Fibroblast of mammary gland (primary cell): Measurements from ENCODE around the gene TSPEAR.

Experiments
- DNase-seq: peaks from one replicate; pipeline ENCODE4 v3.0.0-alpha.2; 2010; ENCODE audit warnings: low read depth
- H3K4me3 ChIP-seq: 2 replicates; pipeline ENCODE4 v1.5.1; 2011; ENCODE audit warnings: low read depth, mild to moderate bottlenecking, low read length, moderate library complexity; ENCODE audit not compliant: control insufficient read depth
- CTCF ChIP-seq: conservative IDR thresholded peaks from 2 replicates; pipeline ENCODE4 v1.5.1; 2011; ENCODE audit warnings: low read depth, low read length, inconsistent platforms; ENCODE audit not compliant: control insufficient read depth, insufficient read depth

The TSPEAR gene

DNA sequence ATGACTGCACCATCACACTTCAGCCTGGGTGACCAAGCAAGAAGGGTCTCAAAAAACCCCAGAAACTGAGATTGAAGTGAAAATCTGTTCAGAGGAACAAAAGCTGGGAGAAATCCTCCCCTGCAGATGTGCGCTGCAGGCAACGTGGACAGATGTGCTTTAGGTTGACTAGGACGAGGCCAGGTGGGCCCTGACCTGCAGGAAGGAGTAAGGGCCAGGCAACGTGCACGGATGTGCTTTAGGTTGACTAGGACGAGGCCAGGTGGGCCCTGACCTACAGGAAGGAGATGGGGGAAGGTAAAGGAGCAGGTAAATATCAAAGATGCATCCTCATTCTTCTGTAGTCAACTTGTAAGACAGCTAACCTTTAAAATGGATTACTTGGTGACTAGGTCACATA lies 26.9 kb downstream of the TSPEAR start:
- no peak overlapping the region for H3K4me3 ChIP-seq
- DNase-seq: no peak
- no peak for TF ChIP-seq CTCF

DNA sequence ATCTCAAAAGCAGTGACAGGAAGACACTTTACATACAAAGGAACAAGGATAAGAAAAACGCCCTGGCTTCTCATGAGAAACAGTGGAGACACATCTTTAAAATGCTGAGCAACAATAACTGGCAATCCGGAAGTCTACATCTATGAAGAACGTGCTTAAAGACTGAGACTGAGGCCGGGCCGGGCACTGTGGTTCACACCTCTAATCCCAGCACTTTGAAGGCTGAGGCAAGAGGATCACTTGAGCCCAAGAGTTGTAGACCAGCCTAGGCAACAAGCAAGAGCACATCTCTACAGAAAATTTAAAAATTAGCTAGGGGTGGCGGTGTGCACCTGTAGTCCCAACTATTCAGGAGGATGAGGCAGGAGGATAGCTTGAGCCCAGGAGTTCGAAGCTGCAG lies 27.3 kb downstream of the TSPEAR start:
- DNase-seq: no peak
- TF ChIP-seq CTCF: no peak

GRCh38 chr21:44682580-44683151 lies 28.7 kb downstream of the TSPEAR start:
- no peak for TF ChIP-seq CTCF
- DNase-seq: no peak
- H3K4me3 ChIP-seq: no peak overlapping the region

More for the DNA sequence above, 27.3 kb downstream of the TSPEAR start:
- no peak overlapping the region for H3K4me3 ChIP-seq

DNA sequence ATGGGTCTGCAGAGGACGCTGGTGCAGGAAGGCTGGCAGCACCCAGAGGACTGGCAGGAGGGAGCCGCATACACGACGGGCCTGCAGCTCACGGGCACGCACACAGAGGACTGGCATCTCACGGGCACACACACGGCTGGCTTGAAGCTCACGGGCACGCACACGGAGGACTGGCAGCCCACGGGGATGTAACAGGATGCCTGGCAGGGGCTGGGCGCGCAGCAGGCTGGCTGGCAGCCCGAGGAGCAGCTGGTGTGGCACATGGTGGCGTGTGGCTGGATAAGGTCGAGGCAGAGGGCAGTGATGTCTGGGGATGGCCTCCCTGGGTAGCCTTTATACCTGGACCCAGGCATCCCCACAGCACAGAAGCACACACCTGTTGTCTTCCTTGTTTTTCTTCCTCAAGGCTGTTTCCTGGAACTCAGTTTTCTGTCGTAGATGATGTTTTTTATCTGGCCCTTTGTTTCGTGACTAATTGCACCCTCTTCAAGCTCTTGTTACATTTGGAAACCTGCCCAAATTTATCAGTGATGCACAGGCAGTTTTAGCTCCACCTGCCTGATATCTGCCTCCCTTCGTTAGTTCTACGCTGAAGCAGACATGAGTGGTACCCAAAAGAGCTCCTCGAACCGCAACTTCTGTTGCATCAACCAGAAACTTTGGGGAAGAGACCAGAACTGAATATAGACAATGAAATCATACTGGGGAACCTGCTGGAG lies 29.4 kb downstream of the TSPEAR start, which contains the start of gene KRTAP12-1:
Gene KRTAP12-1, minus strand, starts transcription at position 303 of the 719 bp plus-strand sequence. Its CDS starts 40 bp downstream, at position 263.
- DNase-seq: no peak
- TF ChIP-seq CTCF: no peak
- no peak within 1 kb of the TSS for H3K4me3 ChIP-seq

DNA sequence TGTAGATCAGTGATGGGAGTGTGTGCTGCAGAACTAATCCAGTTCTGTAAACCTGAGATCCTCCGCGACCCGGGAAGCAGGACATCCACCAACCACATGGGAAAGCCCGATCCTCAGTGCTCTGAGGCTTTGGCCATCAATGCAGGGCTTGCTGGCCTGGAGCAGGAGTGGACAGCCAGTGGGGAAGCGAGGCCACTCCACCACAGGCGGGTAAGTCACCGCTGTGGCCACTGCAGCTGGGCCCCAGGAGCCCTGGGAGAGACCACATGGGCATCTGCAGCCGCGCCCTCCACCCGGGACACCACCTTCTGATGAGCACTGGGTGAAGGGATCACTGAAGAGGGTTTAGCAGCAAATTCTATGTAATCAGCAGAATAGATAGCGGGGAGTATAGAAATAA lies 30.2 kb downstream of the TSPEAR start:
- TF ChIP-seq CTCF: no peak
- DNase-seq: no peak
- H3K4me3 ChIP-seq: no peak overlapping the region

DNA sequence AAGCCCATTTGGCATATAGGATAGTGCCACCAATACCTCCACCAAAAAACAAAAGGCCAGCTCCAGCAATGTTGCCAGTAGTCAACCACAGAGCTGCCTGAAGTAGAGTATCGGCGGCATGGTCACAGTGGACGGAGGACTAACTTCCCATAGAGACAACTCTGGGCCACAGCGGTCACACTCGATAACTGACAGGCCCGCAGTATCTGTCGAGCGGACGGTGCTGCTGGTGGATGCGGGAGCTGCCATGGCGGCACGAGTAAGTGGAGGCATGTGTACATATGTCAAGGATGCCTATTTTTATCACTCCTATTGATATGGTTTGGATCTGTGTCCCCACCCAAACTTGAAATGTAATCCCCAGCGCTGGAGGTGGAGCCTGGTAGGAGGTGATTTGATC lies 33.5 kb downstream of the TSPEAR start:
- no peak for DNase-seq
- H3K4me3 ChIP-seq: no peak overlapping the region
- no peak for TF ChIP-seq CTCF
